ENCODE results near the gene MORF4L2. TPM values are rescaled to one million over a fixed set of nuclear protein-coding genes. Genes with fewer than 3 reads are reported as not detected.

MORF4L2 gene
- total and polyA plus RNA-seq, 5 donors from 2014 or later = 61.9 to 176 (median 85.5) TPM

DNA sequence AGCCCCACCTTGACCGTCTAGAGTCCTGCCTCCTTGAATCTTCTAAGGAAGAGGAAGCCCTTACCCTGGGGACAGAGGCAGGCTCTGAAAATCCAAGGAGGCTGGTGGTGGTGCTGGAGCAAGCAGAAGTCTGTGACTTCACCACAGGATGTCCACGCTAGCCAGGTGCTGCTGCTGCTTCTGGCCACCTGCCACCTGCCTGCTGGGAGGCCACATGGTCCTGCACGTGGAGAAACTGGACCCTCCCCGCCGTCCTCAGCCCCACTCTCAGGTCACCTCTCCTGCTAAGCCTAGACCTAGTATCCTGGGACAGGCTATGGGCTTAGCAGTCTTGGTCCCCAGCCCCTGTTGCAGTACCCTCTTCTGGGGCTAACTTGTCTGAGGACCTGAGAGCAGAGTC lies 40.0 kb upstream of the MORF4L2 start:
- Histone ChIP-seq H3K4me1 (ENCODE audit: control insufficient read depth, insufficient read depth, low read length, poor library complexity, severe bottlenecking) (no peaks in the 10 kb centered on the region), H3K27ac (ENCODE audit: insufficient read depth, low read length, poor library complexity, severe bottlenecking) (no peak overlapping the region), H3K9me3 (ENCODE audit: control insufficient read depth in 2 of 2, low read length in 2 of 2) (no peaks in the 10 kb centered on the region), H3K36me3 (ENCODE audit: control insufficient read depth, insufficient read depth, low read length) (no peaks in the 10 kb centered on the region), H3K27me3 (ENCODE audit: control insufficient read depth, insufficient read depth, low read length) (no peaks in the 10 kb centered on the region), H3K4me3 (ENCODE audit: low read depth, low read length) (no peak overlapping the region)
- H3K27me3 Mint-ChIP-seq = peaks cover 4% of the 10 kb centered on the region
- no peaks in the 10 kb centered on the region for H3K9me3 Mint-ChIP-seq
- DNase-seq (no peak), ATAC-seq (ENCODE audit: low read depth in 2 of 2) (no peak)
- no peak overlapping the region for H3K4me3 Mint-ChIP-seq
- H3K27ac Mint-ChIP-seq = no peak overlapping the region
- peaks cover 0 to 4% (median 0%) of the 10 kb centered on the region in 4 donors for H3K4me1 Mint-ChIP-seq
- no peaks in the 10 kb centered on the region for H3K36me3 Mint-ChIP-seq

DNA sequence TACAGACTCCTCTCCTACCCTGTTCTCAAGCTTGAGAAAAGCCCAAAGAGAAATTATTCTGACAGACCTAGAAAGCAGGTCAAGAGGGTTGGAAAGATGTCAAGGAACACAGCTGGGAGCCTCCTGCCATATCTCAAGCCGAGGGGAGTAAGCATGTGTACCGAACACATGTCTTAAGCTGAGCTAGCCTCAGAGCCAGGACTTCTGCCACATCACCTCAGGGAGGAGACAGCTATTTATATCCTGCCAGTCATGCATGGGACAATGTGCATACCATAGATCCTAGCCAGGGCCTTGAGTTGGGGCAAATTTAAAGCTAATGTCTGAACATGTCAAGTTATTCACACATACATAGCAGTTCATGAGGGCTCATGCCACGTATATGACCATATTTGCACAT lies 36.0 kb upstream of the MORF4L2 start:
- H3K27ac Mint-ChIP-seq = no peak overlapping the region
- H3K9me3 Mint-ChIP-seq = no peaks in the 10 kb centered on the region
- Histone ChIP-seq H3K27me3 (ENCODE audit: control insufficient read depth, insufficient read depth, low read length) (no peaks in the 10 kb centered on the region), H3K9me3 (ENCODE audit: control insufficient read depth in 2 of 2, low read length in 2 of 2) (no peaks in the 10 kb centered on the region), H3K36me3 (ENCODE audit: control insufficient read depth, insufficient read depth, low read length) (no peaks in the 10 kb centered on the region), H3K4me3 (ENCODE audit: low read depth, low read length) (no peak overlapping the region), H3K27ac (ENCODE audit: insufficient read depth, low read length, poor library complexity, severe bottlenecking) (no peak overlapping the region), H3K4me1 (ENCODE audit: control insufficient read depth, insufficient read depth, low read length, poor library complexity, severe bottlenecking) (no peaks in the 10 kb centered on the region)
- H3K4me3 Mint-ChIP-seq = no peak overlapping the region
- no peaks in the 10 kb centered on the region for H3K36me3 Mint-ChIP-seq
- DNase-seq (no peak), ATAC-seq (ENCODE audit: low read depth in 2 of 2) (no peak)
- peaks cover 7% of the 10 kb centered on the region for H3K27me3 Mint-ChIP-seq
- H3K4me1 Mint-ChIP-seq = no peaks in the 10 kb centered on the region

DNA sequence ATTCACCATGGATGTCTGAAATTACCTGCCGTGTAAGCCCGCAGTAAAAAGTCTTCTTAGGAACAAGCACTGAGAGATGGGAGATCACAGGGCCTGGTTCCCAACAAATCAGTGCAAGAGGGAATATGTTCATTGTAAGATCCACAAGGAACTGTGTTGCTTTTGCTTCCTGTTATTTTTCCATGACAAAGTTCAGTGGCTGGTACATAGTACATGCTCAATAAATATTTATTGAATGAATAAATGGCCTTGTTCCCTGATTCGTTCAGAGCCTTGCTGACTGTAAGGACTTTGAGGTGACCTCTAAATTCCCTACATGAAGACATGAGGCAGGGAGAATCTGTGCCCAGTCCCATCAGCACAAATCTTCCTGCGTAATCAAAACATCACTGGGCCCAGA lies 31.6 kb upstream of the MORF4L2 start:
- Mint-ChIP-seq H3K27ac (no peak overlapping the region), H3K36me3 (no peaks in the 10 kb centered on the region), H3K4me3 (no peak overlapping the region), H3K27me3 (peaks cover 4% of the 10 kb centered on the region), H3K4me1 (no peaks in the 10 kb centered on the region), H3K9me3 (no peaks in the 10 kb centered on the region)
- H3K4me3 ChIP-seq (ENCODE audit: low read depth, low read length) = no peak overlapping the region
- H3K27ac ChIP-seq (ENCODE audit: insufficient read depth, low read length, poor library complexity, severe bottlenecking) = no peak overlapping the region
- no peak for ATAC-seq (ENCODE audit: low read depth in 2 of 2)
- DNase-seq = no peak
- H3K27me3 ChIP-seq (ENCODE audit: control insufficient read depth, insufficient read depth, low read length) = no peaks in the 10 kb centered on the region
- H3K4me1 ChIP-seq (ENCODE audit: control insufficient read depth, insufficient read depth, low read length, poor library complexity, severe bottlenecking) = no peaks in the 10 kb centered on the region
- H3K36me3 ChIP-seq (ENCODE audit: control insufficient read depth, insufficient read depth, low read length) = no peaks in the 10 kb centered on the region
- no peaks in the 10 kb centered on the region for H3K9me3 ChIP-seq (ENCODE audit: control insufficient read depth in 2 of 2, low read length in 2 of 2)

DNA sequence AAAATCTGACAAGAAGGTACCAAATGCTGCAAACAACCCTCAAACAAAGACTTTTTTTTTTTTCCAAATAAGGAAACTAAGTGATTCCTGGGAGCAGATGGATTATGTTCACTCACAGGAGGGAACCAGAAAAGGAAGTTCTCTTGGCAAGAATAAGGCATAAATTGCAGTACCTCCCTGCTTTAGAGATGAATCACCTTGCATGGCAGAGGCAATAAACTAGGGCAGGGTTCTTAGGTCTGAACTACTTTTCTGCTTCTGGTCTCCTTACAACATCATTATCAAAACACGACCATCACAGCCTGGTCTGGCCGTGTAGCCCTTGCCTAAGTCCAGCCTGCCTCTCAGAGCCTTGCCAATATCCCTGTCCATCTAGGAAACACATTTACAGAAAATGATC lies 30.5 kb upstream of the MORF4L2 start:
- DNase-seq (no peak), ATAC-seq (ENCODE audit: low read depth in 2 of 2) (no peak)
- Mint-ChIP-seq H3K4me1 (no peaks in the 10 kb centered on the region), H3K27me3 (peaks cover 4% of the 10 kb centered on the region), H3K36me3 (no peaks in the 10 kb centered on the region), H3K4me3 (no peak overlapping the region), H3K27ac (no peak overlapping the region), H3K9me3 (no peaks in the 10 kb centered on the region)
- Histone ChIP-seq H3K9me3 (ENCODE audit: control insufficient read depth in 2 of 2, low read length in 2 of 2) (no peaks in the 10 kb centered on the region), H3K36me3 (ENCODE audit: control insufficient read depth, insufficient read depth, low read length) (no peaks in the 10 kb centered on the region), H3K4me1 (ENCODE audit: control insufficient read depth, insufficient read depth, low read length, poor library complexity, severe bottlenecking) (no peaks in the 10 kb centered on the region), H3K27me3 (ENCODE audit: control insufficient read depth, insufficient read depth, low read length) (no peaks in the 10 kb centered on the region), H3K4me3 (ENCODE audit: low read depth, low read length) (no peak overlapping the region), H3K27ac (ENCODE audit: insufficient read depth, low read length, poor library complexity, severe bottlenecking) (no peak overlapping the region)

DNA sequence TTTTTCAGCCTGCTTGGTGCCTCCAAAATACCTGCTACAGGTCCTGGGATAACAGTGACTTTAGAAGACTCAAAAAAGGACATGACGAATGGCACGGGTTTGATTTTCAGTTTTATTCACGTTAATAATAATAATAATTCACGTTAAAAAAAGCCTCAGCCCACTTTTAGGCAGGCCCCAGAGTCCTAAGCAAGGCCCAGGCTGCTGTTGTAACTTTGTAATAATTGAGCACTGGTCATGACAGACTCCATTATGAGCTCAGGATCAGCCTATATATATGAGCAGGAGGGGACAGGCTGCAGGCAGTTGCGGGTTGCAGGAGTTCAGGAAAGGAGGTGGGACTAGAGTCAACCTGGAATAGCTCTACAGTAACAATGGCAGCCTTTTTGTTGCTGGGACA lies 24.1 kb upstream of the MORF4L2 start, which contains the start of gene TMEM31:
Gene TMEM31 (plus strand): TSS at position 301 of the 400 bp plus-strand sequence. CDS start 1,350 bp downstream, outside the sequence.
- no peaks in the 10 kb centered on the region for H3K4me1 ChIP-seq (ENCODE audit: control insufficient read depth, insufficient read depth, low read length, poor library complexity, severe bottlenecking)
- H3K27me3 Mint-ChIP-seq = no peaks in the 10 kb centered on the region
- H3K27ac ChIP-seq (ENCODE audit: insufficient read depth, low read length, poor library complexity, severe bottlenecking) = no peak within 1 kb of the TSS
- no peaks in the 10 kb centered on the region for H3K27me3 ChIP-seq (ENCODE audit: control insufficient read depth, insufficient read depth, low read length)
- no peaks in the 10 kb centered on the region for H3K4me1 Mint-ChIP-seq
- no peaks in the 10 kb centered on the region for H3K36me3 ChIP-seq (ENCODE audit: control insufficient read depth, insufficient read depth, low read length)
- H3K4me3 ChIP-seq (ENCODE audit: low read depth, low read length) = no peak within 1 kb of the TSS
- no peaks in the 10 kb centered on the region for H3K36me3 Mint-ChIP-seq
- ATAC-seq (ENCODE audit: low read depth in 2 of 2) = no peak
- H3K9me3 Mint-ChIP-seq = peaks cover 0 to 2% (median 0%) of the 10 kb centered on the region in 7 donors
- DNase-seq = no peak
- H3K4me3 Mint-ChIP-seq = no peak within 1 kb of the TSS
- no peaks in the 10 kb centered on the region for H3K9me3 ChIP-seq (ENCODE audit: control insufficient read depth in 2 of 2, low read length in 2 of 2)
- H3K27ac Mint-ChIP-seq = no peak within 1 kb of the TSS

DNA sequence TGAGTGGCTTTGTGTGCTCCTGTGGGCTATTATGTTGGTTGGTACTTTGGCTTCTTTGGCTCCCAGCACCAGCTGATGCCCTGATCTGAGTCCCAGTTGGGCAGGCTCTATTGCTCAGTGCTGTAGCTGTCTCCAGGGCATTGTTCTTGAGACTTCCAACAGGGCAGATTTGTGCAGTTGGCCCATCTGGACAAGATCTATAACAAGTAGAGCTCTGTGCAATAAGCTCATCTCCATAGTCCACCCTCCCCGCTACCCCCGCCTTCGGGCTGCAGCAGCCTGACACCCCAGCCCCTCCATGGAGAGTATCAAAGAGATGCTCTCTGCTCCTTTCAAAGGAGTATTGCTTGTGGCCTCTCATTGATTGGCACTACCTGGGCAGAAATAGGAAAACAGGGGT lies 18.4 kb upstream of the MORF4L2 start:
- no peaks in the 10 kb centered on the region for H3K27me3 Mint-ChIP-seq
- Histone ChIP-seq H3K27me3 (ENCODE audit: control insufficient read depth, insufficient read depth, low read length) (no peaks in the 10 kb centered on the region), H3K9me3 (ENCODE audit: control insufficient read depth in 2 of 2, low read length in 2 of 2) (no peaks in the 10 kb centered on the region), H3K4me1 (ENCODE audit: control insufficient read depth, insufficient read depth, low read length, poor library complexity, severe bottlenecking) (no peaks in the 10 kb centered on the region), H3K36me3 (ENCODE audit: control insufficient read depth, insufficient read depth, low read length) (no peaks in the 10 kb centered on the region), H3K4me3 (ENCODE audit: low read depth, low read length) (no peak overlapping the region), H3K27ac (ENCODE audit: insufficient read depth, low read length, poor library complexity, severe bottlenecking) (no peak overlapping the region)
- DNase-seq (no peak), ATAC-seq (ENCODE audit: low read depth in 2 of 2) (no peak)
- H3K9me3 Mint-ChIP-seq = peaks cover 0 to 2% (median 0%) of the 10 kb centered on the region in 7 donors
- H3K4me3 Mint-ChIP-seq = no peak overlapping the region
- no peak overlapping the region for H3K27ac Mint-ChIP-seq
- no peaks in the 10 kb centered on the region for H3K4me1 Mint-ChIP-seq
- no peaks in the 10 kb centered on the region for H3K36me3 Mint-ChIP-seq

DNA sequence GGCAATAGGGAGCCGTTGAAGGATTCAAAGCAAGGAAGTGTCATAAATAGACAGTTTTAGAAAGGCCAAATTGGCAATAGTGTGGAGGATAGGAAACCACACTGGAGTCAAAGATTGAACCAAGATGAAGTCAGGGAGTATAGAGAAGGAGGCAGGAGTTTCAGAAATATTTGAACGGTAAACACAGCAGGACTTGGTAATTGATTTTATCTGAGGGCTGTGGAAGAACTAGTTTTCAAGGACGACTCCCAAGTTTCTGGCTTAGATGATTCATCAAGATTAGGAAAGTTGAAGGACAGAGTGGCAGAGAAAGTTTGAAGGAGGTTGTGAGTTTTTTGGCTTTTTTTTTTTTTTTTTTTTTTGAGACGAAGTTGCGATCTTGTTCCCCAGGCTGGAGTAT lies 12.7 kb upstream of the MORF4L2 start:
- H3K4me1 ChIP-seq (ENCODE audit: control insufficient read depth, insufficient read depth, low read length, poor library complexity, severe bottlenecking) = no peaks in the 10 kb centered on the region
- H3K36me3 Mint-ChIP-seq = no peaks in the 10 kb centered on the region
- no peaks in the 10 kb centered on the region for H3K9me3 ChIP-seq (ENCODE audit: control insufficient read depth in 2 of 2, low read length in 2 of 2)
- no peak for DNase-seq
- H3K27ac Mint-ChIP-seq = no peak overlapping the region
- H3K27me3 Mint-ChIP-seq = no peaks in the 10 kb centered on the region
- no peaks in the 10 kb centered on the region for H3K27me3 ChIP-seq (ENCODE audit: control insufficient read depth, insufficient read depth, low read length)
- ATAC-seq (ENCODE audit: low read depth in 2 of 2) = no peak
- H3K9me3 Mint-ChIP-seq = peaks cover 0 to 1% (median 0%) of the 10 kb centered on the region in 7 donors
- H3K36me3 ChIP-seq (ENCODE audit: control insufficient read depth, insufficient read depth, low read length) = no peaks in the 10 kb centered on the region
- no peak overlapping the region for H3K27ac ChIP-seq (ENCODE audit: insufficient read depth, low read length, poor library complexity, severe bottlenecking)
- H3K4me3 Mint-ChIP-seq = no peak overlapping the region
- no peaks in the 10 kb centered on the region for H3K4me1 Mint-ChIP-seq
- no peak overlapping the region for H3K4me3 ChIP-seq (ENCODE audit: low read depth, low read length)

DNA sequence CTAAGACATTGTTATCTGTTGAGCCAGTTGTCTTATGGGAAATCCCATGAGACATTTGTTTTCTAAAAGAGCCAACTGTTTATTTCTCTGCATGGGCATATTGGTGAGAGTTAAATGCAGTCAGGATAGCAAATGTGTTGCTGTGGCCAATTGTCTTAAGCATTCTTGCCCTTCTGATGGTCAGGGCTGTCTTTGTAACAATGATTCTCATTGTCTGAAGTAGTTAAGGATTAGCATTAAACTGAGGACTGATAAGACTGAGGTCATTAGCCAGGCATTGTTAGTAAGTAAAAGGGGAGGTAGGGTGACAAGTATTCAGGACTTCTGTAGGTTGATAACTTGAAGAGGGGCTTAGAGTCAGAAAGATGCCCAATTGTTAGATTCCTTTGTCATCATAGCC lies 11.2 kb upstream of the MORF4L2 start:
- Histone ChIP-seq H3K9me3 (ENCODE audit: control insufficient read depth in 2 of 2, low read length in 2 of 2) (no peaks in the 10 kb centered on the region), H3K36me3 (ENCODE audit: control insufficient read depth, insufficient read depth, low read length) (no peaks in the 10 kb centered on the region), H3K4me1 (ENCODE audit: control insufficient read depth, insufficient read depth, low read length, poor library complexity, severe bottlenecking) (no peaks in the 10 kb centered on the region), H3K27me3 (ENCODE audit: control insufficient read depth, insufficient read depth, low read length) (no peaks in the 10 kb centered on the region), H3K27ac (ENCODE audit: insufficient read depth, low read length, poor library complexity, severe bottlenecking) (no peak overlapping the region), H3K4me3 (ENCODE audit: low read depth, low read length) (no peak overlapping the region)
- H3K9me3 Mint-ChIP-seq = peaks cover 0 to 1% (median 0%) of the 10 kb centered on the region in 7 donors
- H3K4me3 Mint-ChIP-seq = peak overlapping the region in 1 of 4 donors; percentile 15
- no peaks in the 10 kb centered on the region for H3K27me3 Mint-ChIP-seq
- DNase-seq (no peak), ATAC-seq (ENCODE audit: low read depth in 2 of 2) (no peak)
- H3K36me3 Mint-ChIP-seq = no peaks in the 10 kb centered on the region
- H3K27ac Mint-ChIP-seq = no peak overlapping the region
- no peaks in the 10 kb centered on the region for H3K4me1 Mint-ChIP-seq

Measured in CD4-positive, CD25-positive, alpha-beta regulatory T cell (primary cell).